H1 (cell line): ENCODE data around the gene OR2H1. TPM values are rescaled to one million over a fixed set of nuclear protein-coding genes. Genes with fewer than 3 reads are reported as not detected.

Experiments used
- CTCF ChIA-PET: fragments of 300-600 bp; sonication (Branson Sonifier 250); formaldehyde crosslinking; loops from one replicate; lab custom pipeline; 2021; ENCODE audit not compliant: partially characterized antibody; lab: Charles Lee
- POLR2A ChIA-PET: fragments of 300-600 bp; sonication (Branson Sonifier 250); formaldehyde crosslinking; loops from one replicate; lab custom pipeline; 2021; ENCODE audit warnings: inconsistent platforms; ENCODE audit not compliant: partially characterized antibody; lab: Charles Lee
- DNase-seq, 2 experiments: peaks; one replicate each; pipeline versions ENCODE4 v3.0.0 to v3.0.0-alpha.2; 2010 to 2022; ENCODE audit warnings: low spot score in 2 of 2, low read depth in 1 of 2, mixed read lengths in 1 of 2
- FAIRE-seq: peaks from 2 replicates; lab custom pipeline; 2011; peaks lifted over from hg19 to GRCh38; lab: Jason Lieb, UNC
- H2AFZ ChIP-seq: 2 replicates; pipeline ENCODE4 v1.8.1; 2012; ENCODE audit warnings: low read length, inconsistent platforms
- H2AK5ac ChIP-seq: 2 replicates; pipeline ENCODE4 v1.6.1; 2013; ENCODE audit warnings: low read depth, low read length
- H2BK120ac ChIP-seq: replicated peaks from 2 replicates; pipeline ENCODE3; 2013; ENCODE audit warnings: low read depth, low read length, inconsistent platforms
- H2BK12ac ChIP-seq: 2 replicates; pipeline ENCODE4 v1.6.1; 2013; ENCODE audit warnings: low read depth, low read length
- H2BK15ac ChIP-seq: 2 replicates; pipeline ENCODE4 v1.6.1; 2013; ENCODE audit warnings: low read length
- H2BK20ac ChIP-seq: 2 replicates; pipeline ENCODE4 v1.6.1; 2013; ENCODE audit warnings: low read length
- H2BK5ac ChIP-seq: 2 replicates; pipeline ENCODE4 v1.6.1; 2013; ENCODE audit warnings: low read depth, low read length
- H3K14ac ChIP-seq: 2 replicates; pipeline ENCODE4 v1.6.1; 2013; ENCODE audit warnings: inconsistent platforms; ENCODE audit not compliant: insufficient read length
- H3K18ac ChIP-seq: 2 replicates; pipeline ENCODE4 v1.6.1; 2013; ENCODE audit warnings: low read length; ENCODE audit errors: extremely low read depth
- H3K23ac ChIP-seq: 2 replicates; pipeline ENCODE4 v1.6.1; 2013; ENCODE audit warnings: inconsistent platforms; ENCODE audit not compliant: insufficient read length
- H3K23me2 ChIP-seq: 2 replicates; pipeline ENCODE4 v1.6.1; 2013; ENCODE audit warnings: low read depth, low read length
- H3K27ac ChIP-seq: 2 replicates; pipeline ENCODE4 v1.6.1; 2011; ENCODE audit warnings: low read depth, low read length, inconsistent platforms
- H3K27me3 ChIP-seq, 4 experiments: replicated peaks in 1 of 4; 1 replicate in 1 of 4; 2 replicates in 3 of 4; pipeline versions ENCODE4 v1.6.1 to v1.8.1; 2011 to 2013; ENCODE audit warnings: low read length in 3 of 4, mild to moderate bottlenecking in 3 of 4, inconsistent platforms in 2 of 4, mixed read lengths in 2 of 4, moderate library complexity in 1 of 4; ENCODE audit not compliant: control insufficient read depth in 3 of 4, insufficient read depth in 3 of 4; ENCODE audit errors: extremely low read depth in 1 of 4
- H3K36me3 ChIP-seq, 4 experiments: 2 replicates each; pipeline versions ENCODE4 v1.6.1 to v1.8.1; 2011 to 2013; ENCODE audit warnings: mild to moderate bottlenecking in 4 of 4, low read length in 3 of 4, moderate library complexity in 2 of 4, control low read depth in 1 of 4, inconsistent platforms in 1 of 4; ENCODE audit not compliant: insufficient read depth in 4 of 4, control insufficient read depth in 2 of 4
- H3K4ac ChIP-seq: replicated peaks from 2 replicates; pipeline ENCODE3; 2013; ENCODE audit warnings: low read length, low read depth, mixed read lengths, inconsistent platforms; ENCODE audit not compliant: insufficient read length
- H3K4me1 ChIP-seq, 4 experiments: replicated peaks in 1 of 4; 1 replicate in 1 of 4; 2 replicates in 3 of 4; pipeline versions ENCODE4 v1.6.1 to v1.8.1; 2011 to 2013; ENCODE audit warnings: low read length in 3 of 4, inconsistent platforms in 2 of 4, mixed read lengths in 1 of 4; ENCODE audit not compliant: insufficient read depth in 4 of 4, control insufficient read depth in 3 of 4
- H3K4me2 ChIP-seq, 2 experiments: 2 replicates each; pipeline versions ENCODE4 v1.6.1 to v1.8.1; 2011 to 2013; ENCODE audit warnings: low read depth in 2 of 2, low read length in 2 of 2, control low read depth in 1 of 2, inconsistent platforms in 1 of 2, mild to moderate bottlenecking in 1 of 2; ENCODE audit not compliant: insufficient read depth in 1 of 2
- H3K4me3 ChIP-seq, 4 experiments: fragments of 200-600, 300-600 bp in 1 of 4; sonication (generic), shearing (Covaris generic), sonication (Bioruptor Twin) in 1 of 4; 2 replicates each; pipeline versions ENCODE4 v1.5.1 to v1.8.1; 2011 to 2016; ENCODE audit warnings: low read length in 4 of 4, low read depth in 3 of 4, control low read depth in 2 of 4, inconsistent platforms in 2 of 4, mild to moderate bottlenecking in 2 of 4, mixed read lengths in 1 of 4, moderate library complexity in 1 of 4; ENCODE audit not compliant: insufficient read depth in 2 of 4; ENCODE audit errors: extremely low read depth in 1 of 4
- H3K56ac ChIP-seq: replicated peaks from 2 replicates; pipeline ENCODE3; 2013; ENCODE audit warnings: low read depth, mild to moderate bottlenecking, mixed read lengths, low read length, inconsistent platforms; ENCODE audit not compliant: insufficient read length
- H3K79me1 ChIP-seq: 2 replicates; pipeline ENCODE4 v1.6.1; 2013; ENCODE audit warnings: low read depth, low read length, control low read depth
- H3K79me2 ChIP-seq, 2 experiments: 2 replicates each; pipeline versions ENCODE4 v1.6.1 to v1.8.1; 2012 to 2013; ENCODE audit warnings: low read length in 2 of 2, mild to moderate bottlenecking in 2 of 2, inconsistent platforms in 1 of 2; ENCODE audit not compliant: insufficient read depth in 2 of 2, control insufficient read depth in 1 of 2
- H3K9ac ChIP-seq, 4 experiments: replicated peaks in 1 of 4; 1 replicate in 1 of 4; 2 replicates in 3 of 4; pipeline versions ENCODE4 v1.6.1 to v1.8.1; 2011 to 2013; ENCODE audit warnings: low read depth in 3 of 4, low read length in 3 of 4, control low read depth in 2 of 4, mild to moderate bottlenecking in 2 of 4, moderate library complexity in 2 of 4, inconsistent platforms in 1 of 4; ENCODE audit errors: extremely low read depth in 1 of 4
- H3K9me3 ChIP-seq, 2 experiments: 2 replicates each; pipeline versions ENCODE4 v1.6.1 to v1.8.1; 2012 to 2013; ENCODE audit warnings: mild to moderate bottlenecking in 2 of 2, moderate library complexity in 2 of 2, control low read depth in 1 of 2, inconsistent platforms in 1 of 2, low read depth in 1 of 2, low read length in 1 of 2, mixed read lengths in 1 of 2; ENCODE audit not compliant: insufficient read depth in 2 of 2
- H4K20me1 ChIP-seq, 2 experiments: replicated peaks in 1 of 2; 2 replicates each; pipeline versions ENCODE3 to v1.8.1; 2011 to 2013; ENCODE audit warnings: inconsistent platforms in 2 of 2, low read length in 2 of 2, mild to moderate bottlenecking in 1 of 2; ENCODE audit not compliant: insufficient read depth in 2 of 2, control insufficient read depth in 1 of 2
- H4K5ac ChIP-seq: 2 replicates; pipeline ENCODE4 v1.6.1; 2013; ENCODE audit warnings: low read length, low read depth, mixed read lengths, inconsistent platforms; ENCODE audit not compliant: insufficient read length
- H4K8ac ChIP-seq: 2 replicates; pipeline ENCODE4 v1.8.0; 2013; ENCODE audit warnings: mild to moderate bottlenecking, moderate library complexity, low read length, inconsistent platforms; ENCODE audit not compliant: insufficient read depth; ENCODE audit errors: extremely low read depth
- H4K91ac ChIP-seq: replicated peaks from 2 replicates; pipeline ENCODE3; 2013; ENCODE audit warnings: low read length, mixed read lengths, inconsistent platforms; ENCODE audit not compliant: insufficient read length
- ATF2 ChIP-seq: IDR thresholded peaks from 2 replicates; pipeline ENCODE4 v1.6.1; 2012; ENCODE audit warnings: low read length, inconsistent platforms
- BRCA1 ChIP-seq: IDR thresholded peaks from 2 replicates; pipeline ENCODE4 v1.6.1; 2012; ENCODE audit warnings: low read depth, low read length, improper control_type of control experiment
- CEBPB ChIP-seq: IDR thresholded peaks from 2 replicates; pipeline ENCODE4 v1.6.1; 2012; ENCODE audit warnings: low read depth, low read length
- CREB1 ChIP-seq: IDR thresholded peaks from 2 replicates; pipeline ENCODE4 v1.6.1; 2012; ENCODE audit warnings: inconsistent platforms
- CTBP2 ChIP-seq: IDR thresholded peaks from 2 replicates; pipeline ENCODE4 v1.7.0; 2011; ENCODE audit warnings: borderline replicate concordance, mild to moderate bottlenecking, moderate library complexity, mixed read lengths, low read length; ENCODE audit not compliant: insufficient read depth, insufficient read length
- EP300 ChIP-seq, 2 experiments: IDR thresholded peaks; 1 replicate in 1 of 2; 2 replicates in 1 of 2; pipeline ENCODE4 v1.6.1; 2011 to 2012; ENCODE audit warnings: low read depth in 2 of 2, low read length in 2 of 2, mild to moderate bottlenecking in 2 of 2, borderline replicate concordance in 1 of 2, inconsistent platforms in 1 of 2, moderate library complexity in 1 of 2
- GABPA ChIP-seq: IDR thresholded peaks from 2 replicates; pipeline ENCODE4 v1.6.1; 2011; ENCODE audit warnings: mild to moderate bottlenecking, low read length, moderate library complexity, borderline replicate concordance; ENCODE audit not compliant: insufficient read depth
- KDM5A ChIP-seq: fragments of 200-600 bp; IDR thresholded peaks from 2 replicates; pipeline ENCODE4 v1.7.1; 2012; ENCODE audit warnings: mild to moderate bottlenecking, low read length, inconsistent platforms, mixed read lengths
- MAX ChIP-seq: IDR thresholded peaks from 2 replicates; pipeline ENCODE4 v1.6.1; 2012; ENCODE audit warnings: inconsistent platforms
- POLR2A ChIP-seq, 2 experiments: IDR thresholded peaks; 1 replicate in 1 of 2; 2 replicates in 1 of 2; pipeline ENCODE4 v1.6.1; 2011; ENCODE audit warnings: low read depth in 2 of 2, low read length in 2 of 2, mild to moderate bottlenecking in 2 of 2; ENCODE audit errors: control extremely low read depth in 1 of 2
- SIRT6 ChIP-seq: IDR thresholded peaks from one replicate; pipeline ENCODE4 v1.7.1; 2012; ENCODE audit warnings: low read length, inconsistent platforms
- TEAD4 ChIP-seq: IDR thresholded peaks from 2 replicates; pipeline ENCODE4 v1.6.1; 2012; ENCODE audit warnings: low read depth, low read length, inconsistent platforms, mixed read lengths
- YY1 ChIP-seq: IDR thresholded peaks from 2 replicates; pipeline ENCODE4 v1.6.1; 2011; ENCODE audit warnings: low read depth, mild to moderate bottlenecking, low read length
- WGBS, 2 experiments: shearing (Covaris generic) in 1 of 2; methylation state at CpG; one replicate each; pipeline versions ENCODE4 v1.1.6 to v1.1.7; 2013 to 2015; ENCODE audit warnings: low lambda C conversion rate in 2 of 2, mixed read lengths in 2 of 2, inconsistent platforms in 1 of 2, low coverage in 1 of 2, missing lambda C conversion rate in 1 of 2; ENCODE audit not compliant: insufficient replicate concordance in 2 of 2, insufficient coverage in 1 of 2, insufficient read length in 1 of 2; ENCODE audit errors: extremely low coverage in 1 of 2, missing lambda C conversion rate in 1 of 2; 5-methylcytosine and 5-hydroxymethylcytosine counted together
- polyA plus RNA-seq, 7 experiments: library from polyadenylated mRNA; depleted of rRNA in 3 of 7; stranded (reverse) in 5 of 7; unstranded in 2 of 7; fragments of >200 nt in 5 of 7; fragments of 200-250 nt in 2 of 7; gene quantifications; 1 replicate in 5 of 7; 2 replicates in 1 of 7; 4 replicates in 1 of 7; pipeline versions ENCODE4 v1.2.1 to v1.2.3, GENCODE V29; 2011 to 2013; ENCODE audit warnings: missing spikeins in 2 of 7, mixed read lengths in 2 of 7
- total RNA-seq: library from RNA; stranded (reverse); fragmentation: NEBNext Ultra II Directional; extraction: Animal tissue kit (Norgen Biotek cat#: 25700); gene quantifications from 2 replicates; pipeline ENCODE4 v1.2.1, GENCODE V29; 2021

Gene OR2H1
- total and polyA plus RNA-seq, 2 of the 8 experiments (the other 6 are each of a cell fraction or from before 2014, with no cell fraction given): not detected

- no peak overlapping the region for H2BK15ac ChIP-seq
- no peak overlapping the region for H3K4me2 ChIP-seq
- H3K36me3 ChIP-seq: no peaks in the 10 kb centered on the region
- H3K79me1 ChIP-seq: no peaks in the 10 kb centered on the region
- FAIRE-seq (no peak), DNase-seq (no peak)
- H3K18ac ChIP-seq: no peak overlapping the region
- H4K8ac ChIP-seq: no peak overlapping the region
- H3K4me1 ChIP-seq: no peaks in the 10 kb centered on the region
- TF ChIP-seq GABPA (no peak), KDM5A (no peak), ATF2 (no peak), CEBPB (no peak), CTBP2 (no peak), EP300 (IDR thresholded peaks at IDR 0.05; ENCODE audit: borderline replicate concordance in 1 of 2, low read depth in 2 of 2, low read length in 2 of 2) (no peak), TEAD4 (no peak), CREB1 (no peak), BRCA1 (no peak), YY1 (no peak), SIRT6 (no peak), POLR2A (IDR thresholded peaks at IDR 0.05; ENCODE audit: control extremely low read depth in 1 of 2, low read depth in 2 of 2, low read length in 2 of 2) (no peak), MAX (no peak)
- no peak overlapping the region for H2AK5ac ChIP-seq
- no peak overlapping the region for H3K9ac ChIP-seq
- 95% methylated on average over 4 of the region's 4 CpGs; no CpG with 5 or more reads in 1 of the 2 experiments for WGBS, 2 experiments
- H2AFZ ChIP-seq: no peak overlapping the region
- H3K14ac ChIP-seq: no peak overlapping the region
- no peak overlapping the region for H3K4me3 ChIP-seq
- H2BK120ac ChIP-seq: no peak overlapping the region
- no peak overlapping the region for H3K56ac ChIP-seq
- H2BK5ac ChIP-seq: no peak overlapping the region
- no peaks in the 10 kb centered on the region for H3K79me2 ChIP-seq
- H4K91ac ChIP-seq: no peak overlapping the region
- no peak overlapping the region for H3K27ac ChIP-seq
- H2BK20ac ChIP-seq: no peak overlapping the region
- POLR2A ChIA-PET: no interaction called here
- H4K20me1 ChIP-seq: no peaks in the 10 kb centered on the region
- CTCF ChIA-PET: interaction anchor here (1.8 kb wide), 1 partner anchor 93 kb away, joined by 5 read pairs; no protein-coding TSS in a partner anchor
- no peak overlapping the region for H2BK12ac ChIP-seq
- H3K9me3 ChIP-seq: no peaks in the 10 kb centered on the region
- no peaks in the 10 kb centered on the region for H3K27me3 ChIP-seq
- no peak overlapping the region for H3K4ac ChIP-seq
- no peaks in the 10 kb centered on the region for H3K23me2 ChIP-seq
- H3K23ac ChIP-seq: no peak overlapping the region
- H4K5ac ChIP-seq: no peak overlapping the region
Measured at GRCh38 chr6:29496961-29497360, 40.0 kb downstream of the OR2H1 start.
